ENCODE measurements around the gene MTMR3.
A peak's percentile ranks its signal among the peaks of the same experiment; 100 is the strongest.

MTMR3 gene

GRCh38 chr22:29838599-29838956 lies 44.4 kb upstream of the MTMR3 start:
- Histone ChIP-seq H3K36me3 (replicated peaks) (peaks cover 3% of the 10 kb centered on the region), H3K4me3 (ENCODE audit: low read depth, low read length) (peak overlapping the region; percentile 70), H3K27me3 (replicated peaks) (no peaks in the 10 kb centered on the region), H3K27ac (peak overlapping the region; percentile 79)
- in situ Hi-C loops (cut with HindIII; ENCODE audit: low pct_ligation_motif_present, low sequenced_read_pairs), result no loop called here
- no peak for TF ChIP-seq CTCF (IDR thresholded peaks at IDR 0.05; ENCODE audit: low read depth, low read length, missing control alignments)
- no peak for DNase-seq

GRCh38 chr22:29839039-29839438 lies 43.9 kb upstream of the MTMR3 start:
- H3K36me3 ChIP-seq (replicated peaks), result peaks cover 2% of the 10 kb centered on the region
- H3K27me3 ChIP-seq (replicated peaks), result no peaks in the 10 kb centered on the region
- no peak overlapping the region for H3K27ac ChIP-seq
- DNase-seq, result no peak
- TF ChIP-seq CTCF (IDR thresholded peaks at IDR 0.05; ENCODE audit: low read depth, low read length, missing control alignments), result no peak
- H3K4me3 ChIP-seq (ENCODE audit: low read depth, low read length), result no peak overlapping the region
- in situ Hi-C loops (cut with HindIII; ENCODE audit: low pct_ligation_motif_present, low sequenced_read_pairs), result no loop called here

DNA sequence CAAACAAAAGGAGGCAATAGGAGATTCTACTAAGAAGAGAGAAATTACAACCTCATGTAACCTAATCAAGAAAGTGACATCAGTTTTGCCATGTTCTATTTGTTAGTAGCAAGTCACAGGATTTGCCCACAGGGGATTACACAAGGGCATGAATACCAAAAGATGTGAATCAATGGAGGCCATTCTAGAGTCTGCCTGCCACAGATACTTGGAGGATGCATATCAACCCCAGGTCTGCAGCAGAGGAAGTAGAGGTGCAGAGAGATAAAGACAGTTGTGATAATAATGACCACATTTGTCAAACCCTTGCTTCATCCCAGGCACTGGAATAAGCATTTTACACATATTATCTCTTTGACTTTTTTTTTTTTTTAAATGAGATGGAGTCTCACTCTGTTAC lies 42.5 kb upstream of the MTMR3 start:
- no peak for DNase-seq
- no peak for TF ChIP-seq CTCF (IDR thresholded peaks at IDR 0.05; ENCODE audit: low read depth, low read length, missing control alignments)
- Histone ChIP-seq H3K27me3 (replicated peaks) (no peaks in the 10 kb centered on the region), H3K36me3 (replicated peaks) (no peaks in the 10 kb centered on the region), H3K4me3 (ENCODE audit: low read depth, low read length) (no peak overlapping the region), H3K27ac (no peak overlapping the region)
- in situ Hi-C loops (cut with HindIII; ENCODE audit: low pct_ligation_motif_present, low sequenced_read_pairs), result no loop called here

DNA sequence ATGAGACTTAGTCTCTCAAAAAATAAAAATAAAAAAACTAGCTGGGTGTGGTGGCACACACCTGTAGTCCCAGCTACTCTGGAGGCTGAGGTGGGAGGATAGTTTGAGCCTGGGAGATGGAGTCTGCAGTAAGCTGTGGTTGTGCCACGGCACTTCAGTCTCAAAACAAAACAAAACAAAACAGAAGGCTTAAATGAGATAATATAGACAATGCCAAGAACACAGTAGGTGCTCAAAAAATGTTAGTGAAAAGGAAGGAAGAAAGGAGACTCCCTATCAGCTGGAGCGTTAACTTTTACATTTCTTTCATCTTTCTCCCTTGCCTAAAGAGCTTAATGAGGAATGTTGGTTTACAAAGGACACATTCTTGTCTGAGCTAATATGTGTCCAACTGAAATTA lies 40.8 kb upstream of the MTMR3 start:
- Histone ChIP-seq H3K4me3 (ENCODE audit: low read depth, low read length) (no peak overlapping the region), H3K27me3 (replicated peaks) (no peaks in the 10 kb centered on the region), H3K27ac (peak overlapping the region; percentile 91), H3K36me3 (replicated peaks) (no peaks in the 10 kb centered on the region)
- in situ Hi-C loops (cut with HindIII; ENCODE audit: low pct_ligation_motif_present, low sequenced_read_pairs), result no loop called here
- no peak for TF ChIP-seq CTCF (IDR thresholded peaks at IDR 0.05; ENCODE audit: low read depth, low read length, missing control alignments)
- no peak for DNase-seq

- DNase-seq, result peak; percentile 96
- Histone ChIP-seq H3K27ac (peak overlapping the region; percentile 91), H3K27me3 (replicated peaks) (no peaks in the 10 kb centered on the region), H3K4me3 (ENCODE audit: low read depth, low read length) (no peak overlapping the region), H3K36me3 (replicated peaks) (no peaks in the 10 kb centered on the region)
- in situ Hi-C loops (cut with HindIII; ENCODE audit: low pct_ligation_motif_present, low sequenced_read_pairs), result no loop called here
- no peak for TF ChIP-seq CTCF (IDR thresholded peaks at IDR 0.05; ENCODE audit: low read depth, low read length, missing control alignments)
These were observed 40.2 kb upstream of the MTMR3 start for GRCh38 chr22:29842740-29843139.

DNA sequence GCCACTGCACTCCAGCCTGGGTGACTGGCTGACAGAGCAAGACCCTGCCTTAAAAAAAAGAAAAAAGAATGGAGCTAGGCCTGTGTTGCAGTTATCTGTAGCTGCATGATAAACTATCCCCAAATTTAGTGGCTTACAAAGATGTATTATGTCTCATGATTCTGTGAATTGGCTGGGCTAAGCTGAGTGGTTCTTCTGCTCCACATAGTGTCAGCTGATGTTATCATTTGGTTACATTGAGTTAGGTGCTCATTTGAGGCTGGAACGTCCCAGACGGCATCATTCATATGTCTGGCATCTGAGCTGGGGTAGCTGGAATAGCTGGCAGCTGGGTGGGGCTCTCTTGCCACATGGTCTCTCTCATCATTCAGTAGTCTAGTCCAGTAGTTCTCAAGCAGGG lies 36.7 kb upstream of the MTMR3 start:
- in situ Hi-C loops (cut with HindIII; ENCODE audit: low pct_ligation_motif_present, low sequenced_read_pairs), result no loop called here
- no peaks in the 10 kb centered on the region for H3K36me3 ChIP-seq (replicated peaks)
- H3K27me3 ChIP-seq (replicated peaks), result no peaks in the 10 kb centered on the region
- TF ChIP-seq CTCF (IDR thresholded peaks at IDR 0.05; ENCODE audit: low read depth, low read length, missing control alignments), result no peak
- H3K4me3 ChIP-seq (ENCODE audit: low read depth, low read length), result no peak overlapping the region
- no peak for DNase-seq
- H3K27ac ChIP-seq, result no peak overlapping the region
